Kidney epithelial cell (primary cell): Measurements from ENCODE around the gene PNPLA3. TPM values are rescaled to one million over a fixed set of nuclear protein-coding genes. Genes with fewer than 3 reads are reported as not detected.
A peak's percentile ranks its signal among the peaks of the same experiment; 100 is the strongest.

Source experiments
- DNase-seq: peaks from one replicate; pipeline ENCODE4 v3.0.0-alpha.2; 2010; ENCODE audit warnings: low read depth
- H3K27me3 ChIP-seq: 2 replicates; pipeline ENCODE4 v1.6.0; 2011; ENCODE audit warnings: low read length; ENCODE audit not compliant: control insufficient read depth, insufficient read depth
- H3K36me3 ChIP-seq: 2 replicates; pipeline ENCODE4 v1.5.1; 2011; ENCODE audit warnings: low read length; ENCODE audit not compliant: control insufficient read depth, insufficient read depth
- H3K4me3 ChIP-seq: 2 replicates; pipeline ENCODE4 v1.5.1; 2011; ENCODE audit warnings: low read depth, mild to moderate bottlenecking, control low read depth, low read length
- total RNA-seq: library from RNA; depleted of rRNA; stranded (reverse); fragments of >200 nt; gene quantifications from 2 replicates; pipeline ENCODE4 v1.2.3, GENCODE V29; 2015
- TF ChIP-seq, protein P1 (sequence below): IDR thresholded peaks from 2 replicates; pipeline ENCODE4 v1.5.1; 2011; ENCODE audit warnings: mild to moderate bottlenecking, moderate library complexity, low read length, control low read depth, inconsistent platforms; ENCODE audit not compliant: insufficient read depth, poor library complexity, severe bottlenecking

The PNPLA3 gene
- total RNA-seq, 1 donor from 2014 or later = 5.2 TPM

DNA sequence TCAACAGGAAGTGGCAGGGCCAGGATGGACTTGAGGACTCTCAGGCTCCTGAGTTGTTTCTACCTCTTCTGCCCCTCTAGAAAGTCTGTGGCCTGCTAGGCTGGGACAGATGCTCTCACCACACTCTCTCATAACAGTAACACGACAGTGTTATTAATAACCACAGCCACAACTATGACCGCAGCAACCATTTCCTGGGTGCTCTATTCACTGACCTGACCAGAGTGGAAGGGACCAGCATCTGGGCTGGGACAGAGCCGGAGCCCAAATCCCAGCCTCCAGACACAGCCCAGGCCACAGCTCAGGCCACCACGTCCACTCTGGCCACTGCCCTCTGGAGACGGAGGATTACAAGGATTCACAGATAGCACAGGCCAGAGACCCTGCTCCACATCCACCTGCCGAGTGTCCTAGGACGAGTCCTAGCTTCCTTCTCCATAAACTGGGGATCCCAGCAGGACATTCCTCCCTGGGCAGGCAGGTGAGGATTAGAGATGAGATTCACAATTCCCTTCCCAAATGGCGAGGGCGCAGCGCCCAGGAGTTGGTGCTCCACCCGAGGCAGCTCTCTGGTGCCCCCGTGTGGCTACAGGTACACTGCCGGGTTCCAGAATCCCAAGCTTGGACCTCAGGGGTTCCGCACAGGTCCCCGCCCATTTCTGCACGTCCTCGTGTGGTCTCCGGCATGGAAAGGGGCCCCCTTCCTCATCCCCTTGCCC, 38.8 kb upstream of the PNPLA3 start:
- Histone ChIP-seq H3K4me3 (no peak overlapping the region), H3K27me3 (peaks cover 16% of the 10 kb centered on the region), H3K36me3 (no peaks in the 10 kb centered on the region)
- DNase-seq = no peak
- TF ChIP-seq, protein P1, sequence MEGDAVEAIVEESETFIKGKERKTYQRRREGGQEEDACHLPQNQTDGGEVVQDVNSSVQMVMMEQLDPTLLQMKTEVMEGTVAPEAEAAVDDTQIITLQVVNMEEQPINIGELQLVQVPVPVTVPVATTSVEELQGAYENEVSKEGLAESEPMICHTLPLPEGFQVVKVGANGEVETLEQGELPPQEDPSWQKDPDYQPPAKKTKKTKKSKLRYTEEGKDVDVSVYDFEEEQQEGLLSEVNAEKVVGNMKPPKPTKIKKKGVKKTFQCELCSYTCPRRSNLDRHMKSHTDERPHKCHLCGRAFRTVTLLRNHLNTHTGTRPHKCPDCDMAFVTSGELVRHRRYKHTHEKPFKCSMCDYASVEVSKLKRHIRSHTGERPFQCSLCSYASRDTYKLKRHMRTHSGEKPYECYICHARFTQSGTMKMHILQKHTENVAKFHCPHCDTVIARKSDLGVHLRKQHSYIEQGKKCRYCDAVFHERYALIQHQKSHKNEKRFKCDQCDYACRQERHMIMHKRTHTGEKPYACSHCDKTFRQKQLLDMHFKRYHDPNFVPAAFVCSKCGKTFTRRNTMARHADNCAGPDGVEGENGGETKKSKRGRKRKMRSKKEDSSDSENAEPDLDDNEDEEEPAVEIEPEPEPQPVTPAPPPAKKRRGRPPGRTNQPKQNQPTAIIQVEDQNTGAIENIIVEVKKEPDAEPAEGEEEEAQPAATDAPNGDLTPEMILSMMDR = peak; percentile 92

DNA sequence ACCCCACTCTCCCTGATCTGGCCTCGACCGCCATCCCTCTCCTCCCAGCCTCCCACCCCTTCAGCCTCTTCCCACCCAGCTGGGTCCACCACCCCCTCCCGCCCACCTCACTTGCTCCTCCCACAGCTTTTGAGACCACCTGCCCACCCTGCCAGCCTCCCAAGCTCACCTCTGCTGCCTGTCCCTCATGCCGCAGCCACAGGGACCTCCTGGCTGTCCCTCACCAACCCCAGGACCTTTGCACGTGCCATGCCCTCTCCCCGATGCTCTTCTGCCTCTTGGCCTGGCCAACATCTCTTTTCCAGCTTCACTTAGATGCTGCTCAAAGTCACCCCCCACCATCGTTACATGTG, 38.3 kb upstream of the PNPLA3 start:
- Histone ChIP-seq H3K4me3 (no peak overlapping the region), H3K27me3 (peaks cover 21% of the 10 kb centered on the region), H3K36me3 (no peaks in the 10 kb centered on the region)
- TF ChIP-seq, protein P1 = no peak
- DNase-seq = no peak

DNA sequence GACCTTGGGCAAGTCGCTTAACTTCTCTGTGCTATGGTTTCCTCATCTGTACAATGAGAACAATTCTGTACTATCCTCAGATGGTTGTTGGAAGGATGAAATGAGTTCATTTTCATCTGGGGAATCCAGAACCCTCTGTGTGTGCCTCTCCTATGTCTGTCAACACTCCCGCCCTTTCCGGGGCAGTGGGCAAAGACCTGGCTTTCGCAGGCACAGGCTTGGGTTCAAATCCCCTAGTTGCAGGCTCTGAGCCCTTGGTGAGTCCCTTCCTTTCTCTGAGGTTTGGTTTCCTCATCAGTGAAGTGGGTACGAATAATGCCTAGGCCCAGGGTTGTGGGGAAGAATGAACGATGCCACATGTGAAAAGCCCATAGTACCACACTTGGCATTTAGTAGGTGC, 37.8 kb upstream of the PNPLA3 start:
- no peaks in the 10 kb centered on the region for H3K36me3 ChIP-seq
- peaks cover 26% of the 10 kb centered on the region for H3K27me3 ChIP-seq
- H3K4me3 ChIP-seq = no peak overlapping the region
- TF ChIP-seq, protein P1 = no peak
- DNase-seq = no peak

DNA sequence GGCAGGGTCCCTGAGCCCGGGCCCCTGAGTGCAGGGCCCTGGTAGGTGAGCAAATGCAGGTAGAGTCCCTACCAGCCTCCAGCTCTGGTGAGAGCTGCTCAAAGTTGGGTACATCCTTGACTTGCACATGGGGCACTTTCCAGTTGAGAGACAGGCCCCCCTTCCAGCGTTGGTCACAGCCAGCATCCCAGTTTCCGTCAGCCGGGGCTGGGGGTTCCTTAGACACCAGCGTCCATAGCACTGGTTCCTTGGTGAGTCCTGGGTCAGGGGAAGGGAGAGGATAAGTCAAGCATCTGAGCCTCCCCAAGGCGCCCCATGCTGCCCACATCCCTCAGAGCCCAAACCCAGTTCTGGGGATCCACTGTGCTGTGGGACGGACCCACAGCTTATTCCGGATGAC, 37.4 kb upstream of the PNPLA3 start:
- H3K27me3 ChIP-seq = peaks cover 31% of the 10 kb centered on the region
- no peaks in the 10 kb centered on the region for H3K36me3 ChIP-seq
- DNase-seq = no peak
- no peak overlapping the region for H3K4me3 ChIP-seq
- TF ChIP-seq, protein P1 = no peak

DNA sequence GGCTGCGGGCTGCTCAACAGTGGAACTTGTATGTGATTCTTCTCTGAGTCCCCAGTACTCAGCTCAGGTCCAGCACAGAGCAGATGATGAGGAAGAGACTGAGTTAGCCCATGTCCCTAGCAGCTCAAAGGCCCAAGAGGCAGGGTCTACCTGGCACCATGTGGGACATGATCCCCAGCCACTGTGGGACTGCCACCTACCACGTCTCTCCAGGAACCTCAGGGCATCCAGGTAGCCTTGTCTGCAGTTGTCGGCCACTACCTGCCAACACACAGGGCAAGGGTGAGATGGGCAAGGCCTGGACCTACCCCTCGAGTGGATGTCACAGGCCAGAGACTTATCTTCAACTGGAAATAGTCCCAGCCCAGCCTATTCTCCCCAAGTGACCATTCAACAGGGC, 36.2 kb upstream of the PNPLA3 start:
- peaks cover 42% of the 10 kb centered on the region for H3K27me3 ChIP-seq
- DNase-seq = no peak
- H3K36me3 ChIP-seq = no peaks in the 10 kb centered on the region
- TF ChIP-seq, protein P1 = no peak
- H3K4me3 ChIP-seq = no peak overlapping the region

DNA sequence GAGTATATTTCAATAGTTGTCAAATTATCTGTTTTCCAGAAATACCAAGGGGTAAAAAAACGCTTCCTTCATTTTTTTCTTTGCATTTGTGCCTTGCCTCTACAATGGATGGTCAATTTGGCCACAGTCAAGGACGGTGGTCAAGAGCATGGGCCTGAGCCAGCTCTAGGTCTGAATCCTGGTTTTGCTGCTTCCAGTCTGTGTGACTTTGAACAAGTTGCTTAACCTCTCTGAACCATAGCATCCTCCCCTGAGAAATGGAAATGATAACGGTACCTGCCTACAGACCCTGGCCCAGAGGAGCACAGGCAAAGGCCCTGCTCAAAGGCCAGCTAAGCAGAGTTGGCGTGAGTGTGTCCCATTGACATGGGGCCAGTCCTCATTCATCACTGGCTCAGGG, 34.9 kb upstream of the PNPLA3 start:
- TF ChIP-seq, protein P1 = no peak
- no peaks in the 10 kb centered on the region for H3K36me3 ChIP-seq
- H3K4me3 ChIP-seq = no peak overlapping the region
- no peak for DNase-seq
- peaks cover 50% of the 10 kb centered on the region for H3K27me3 ChIP-seq
